GM18511 (cell line): ENCODE data around the gene ADAMTSL3.
A peak's percentile ranks its signal among the peaks of the same experiment; 100 is the strongest.

Experiments used
- ATAC-seq: cut with Tn5 transposase; IDR thresholded peaks from one replicate; pipeline ENCODE4 v1.9.1; 2021; ENCODE audit warnings: mild to moderate bottlenecking, moderate library complexity; ENCODE audit not compliant: unreplicated experiment

Gene ADAMTSL3

GRCh38 chr15:83918011-83918410 lies 264.1 kb downstream of the ADAMTSL3 start:
- no peak for ATAC-seq

GRCh38 chr15:83919319-83919830 lies 265.5 kb downstream of the ADAMTSL3 start:
- ATAC-seq: peak; percentile 79

- no peak for ATAC-seq
These were observed 266.1 kb downstream of the ADAMTSL3 start for GRCh38 chr15:83919978-83920510.

GRCh38 chr15:83922649-83923294 lies 268.8 kb downstream of the ADAMTSL3 start:
- no peak for ATAC-seq

GRCh38 chr15:83926116-83926515 lies 272.2 kb downstream of the ADAMTSL3 start:
- no peak for ATAC-seq

GRCh38 chr15:83927704-83928391 lies 273.9 kb downstream of the ADAMTSL3 start:
- ATAC-seq: peak; percentile 61

GRCh38 chr15:83928392-83928734 lies 274.4 kb downstream of the ADAMTSL3 start:
- peak; percentile 80 for ATAC-seq

- peak; percentile 61 for ATAC-seq
These were observed 275.0 kb downstream of the ADAMTSL3 start for GRCh38 chr15:83928878-83929418.

GRCh38 chr15:83929619-83930018 lies 275.7 kb downstream of the ADAMTSL3 start:
- ATAC-seq: no peak

GRCh38 chr15:83930392-83931212 lies 276.7 kb downstream of the ADAMTSL3 start:
- ATAC-seq: no peak

- ATAC-seq: no peak
These were observed 281.9 kb downstream of the ADAMTSL3 start for GRCh38 chr15:83935774-83936173.

GRCh38 chr15:83940136-83940535 lies 286.2 kb downstream of the ADAMTSL3 start:
- ATAC-seq: no peak

- no peak for ATAC-seq
These were observed 289.1 kb downstream of the ADAMTSL3 start for GRCh38 chr15:83943043-83943442.

- ATAC-seq: no peak
These were observed 290.0 kb downstream of the ADAMTSL3 start for GRCh38 chr15:83943849-83944404.

GRCh38 chr15:83947156-83947555 lies 293.2 kb downstream of the ADAMTSL3 start:
- ATAC-seq: no peak

GRCh38 chr15:83954506-83954905 lies 300.6 kb downstream of the ADAMTSL3 start:
- no peak for ATAC-seq

GRCh38 chr15:83955806-83956265 lies 301.9 kb downstream of the ADAMTSL3 start:
- peak; percentile 98 for ATAC-seq

GRCh38 chr15:83956887-83957286 lies 303.0 kb downstream of the ADAMTSL3 start:
- no peak for ATAC-seq

GRCh38 chr15:83959477-83959876 lies 305.6 kb downstream of the ADAMTSL3 start:
- ATAC-seq: no peak

- ATAC-seq: no peak
These were observed 306.4 kb downstream of the ADAMTSL3 start for GRCh38 chr15:83960192-83960829.
